CMK (cell line): ENCODE results near the gene NF1.

ENCODE experiments used
- DNase-seq: peaks from one replicate; pipeline ENCODE4 v3.0.0-alpha.2; 2010; ENCODE audit warnings: low read depth

NF1 gene

GRCh38 chr17:31404028-31404949, 309.5 kb downstream of the NF1 start:
- no peak for DNase-seq

GRCh38 chr17:31405890-31406371, 311.2 kb downstream of the NF1 start:
- DNase-seq, result no peak

- no peak for DNase-seq
Observed at GRCh38 chr17:31408586-31408985, 313.8 kb downstream of the NF1 start.

GRCh38 chr17:31411707-31412285, 317.0 kb downstream of the NF1 start:
- no peak for DNase-seq

- no peak for DNase-seq
Observed at GRCh38 chr17:31412511-31412910, 317.7 kb downstream of the NF1 start.

- DNase-seq, result no peak
Observed at GRCh38 chr17:31413081-31413799, 318.5 kb downstream of the NF1 start.

- DNase-seq, result no peak
Observed at GRCh38 chr17:31413874-31414549, 319.2 kb downstream of the NF1 start.

GRCh38 chr17:31414550-31414918, 319.8 kb downstream of the NF1 start:
- no peak for DNase-seq

GRCh38 chr17:31415004-31415454, 320.3 kb downstream of the NF1 start:
- DNase-seq, result no peak

GRCh38 chr17:31415640-31416502, 321.1 kb downstream of the NF1 start:
- no peak for DNase-seq

- no peak for DNase-seq
Observed at GRCh38 chr17:31416503-31416923, 321.7 kb downstream of the NF1 start.

GRCh38 chr17:31417051-31417792, 322.4 kb downstream of the NF1 start:
- DNase-seq, result no peak

GRCh38 chr17:31418773-31419350, 324.1 kb downstream of the NF1 start:
- DNase-seq, result no peak

GRCh38 chr17:31422443-31422842, 327.7 kb downstream of the NF1 start:
- DNase-seq, result no peak

- DNase-seq, result no peak
Observed at GRCh38 chr17:31424944-31425281, 330.1 kb downstream of the NF1 start.

GRCh38 chr17:31425282-31426040, 330.7 kb downstream of the NF1 start:
- no peak for DNase-seq
